HepG2 (cell line): Measurements from ENCODE around the gene TUBB4B. TPM values are rescaled to one million over a fixed set of nuclear protein-coding genes. Genes with fewer than 3 reads are reported as not detected.
A peak's percentile ranks its signal among the peaks of the same experiment; 100 is the strongest.

Experiments used
- CENPX ChIP-seq: sonication (generic); formaldehyde crosslinking; IDR thresholded peaks from 2 replicates; pipeline ENCODE4 v1.9.0; 2021; ENCODE audit warnings: mild to moderate bottlenecking, missing genetic modification reagents, moderate library complexity
- DBP ChIP-seq: sonication (generic); formaldehyde crosslinking; IDR thresholded peaks from 2 replicates; pipeline ENCODE4 v1.4.0; 2020; ENCODE audit warnings: missing genetic modification reagents; ENCODE audit errors: not compliant biosample characterization
- HDAC2 ChIP-seq: sonication (generic); formaldehyde crosslinking; IDR thresholded peaks from 2 replicates; pipeline ENCODE4 v1.4.0; 2020; ENCODE audit warnings: missing genetic modification reagents
- NR2F6 ChIP-seq, 2 experiments: IDR thresholded peaks; 2 replicates each; pipeline ENCODE4 v1.6.1; 2016; ENCODE audit warnings: antibody characterized with exemption in 1 of 2, mild to moderate bottlenecking in 1 of 2
- RAD21 ChIP-seq: fragments of 450-650 bp; formaldehyde crosslinking; IDR thresholded peaks from 2 replicates; pipeline ENCODE4 v1.5.0; 2020; ENCODE audit warnings: mild to moderate bottlenecking
- ZFP82 ChIP-seq: sonication (generic); formaldehyde crosslinking; IDR thresholded peaks from 2 replicates; pipeline ENCODE4 v1.5.1; 2020; ENCODE audit warnings: mild to moderate bottlenecking, missing genetic modification reagents, borderline replicate concordance
- ZNF207 ChIP-seq: fragments of 450-650 bp; IDR thresholded peaks from 2 replicates; pipeline ENCODE4 v1.6.1; 2016; ENCODE audit warnings: antibody characterized with exemption, borderline replicate concordance
- ZNF280D ChIP-seq: sonication (generic); formaldehyde crosslinking; IDR thresholded peaks from 2 replicates; pipeline ENCODE4 v1.5.1; 2020; ENCODE audit warnings: mild to moderate bottlenecking, missing genetic modification reagents
- ZNF333 ChIP-seq: sonication (generic); formaldehyde crosslinking; IDR thresholded peaks from 2 replicates; pipeline ENCODE4 v1.4.0; 2020; ENCODE audit warnings: mild to moderate bottlenecking, missing genetic modification reagents, borderline replicate concordance
- ZNF543 ChIP-seq: sonication (generic); formaldehyde crosslinking; IDR thresholded peaks from 2 replicates; pipeline ENCODE4 v1.4.0; 2020; ENCODE audit warnings: mild to moderate bottlenecking, missing genetic modification reagents
- ZNF800 ChIP-seq: sonication (generic); formaldehyde crosslinking; IDR thresholded peaks from 2 replicates; pipeline ENCODE4 v1.4.0; 2020; ENCODE audit warnings: missing genetic modification reagents
- polyA plus RNA-seq, 8 experiments: library from polyadenylated mRNA; depleted of rRNA in 3 of 8; stranded (reverse) in 7 of 8; unstranded in 1 of 8; fragments of >200 nt; fragmentation: Illumina TruSeq in 4 of 8; extraction: Trizol in 4 of 8; gene quantifications; 2 replicates each; pipeline versions ENCODE4 v1.2.1 to v1.2.3, GENCODE V29; 2011 to 2016; ENCODE audit warnings: low read depth in 4 of 8, missing spikeins in 1 of 8, mixed read lengths in 1 of 8; ENCODE audit not compliant: insufficient read depth in 1 of 8
- total RNA-seq, 5 experiments: library from RNA; depleted of rRNA; stranded (reverse); fragments of >200 nt; fragmentation: Illumina TruSeq; extraction: Trizol; gene quantifications; 2 replicates each; pipeline ENCODE4 v1.2.3, GENCODE V29; 2016; ENCODE audit warnings: low read depth in 1 of 5
- TF ChIP-seq, protein P1 (sequence below): sonication (generic); formaldehyde crosslinking; conservative IDR thresholded peaks from 2 replicates; pipeline ENCODE4 v1.8.0; 2022; ENCODE audit warnings: mild to moderate bottlenecking, moderate library complexity, missing genetic modification reagents
- TF ChIP-seq, protein P2 (sequence below): sonication (generic); formaldehyde crosslinking; IDR thresholded peaks from 2 replicates; pipeline ENCODE4 v1.4.0; 2020; ENCODE audit warnings: mild to moderate bottlenecking, missing genetic modification reagents
- TF ChIP-seq, protein P3 (sequence below): sonication (generic); formaldehyde crosslinking; IDR thresholded peaks from 2 replicates; pipeline ENCODE4 v1.9.0; 2021; ENCODE audit warnings: missing genetic modification reagents, borderline replicate concordance

The TUBB4B gene
- total and polyA plus RNA-seq, 2 of the 13 experiments (the other 11 are each of a cell fraction or from before 2014, with no cell fraction given) = 182 to 412 TPM

- TF ChIP-seq ZNF800 = peak; percentile 89
- TF ChIP-seq HDAC2 (CRISPR knock-in tag) = peak; percentile 40; the same call in 1 of the 2 replicates
- peak; percentile 92; the same call in 1 of the 2 replicates for TF ChIP-seq ZNF543 (CRISPR knock-in tag)
- TF ChIP-seq CENPX = no peak
- TF ChIP-seq, protein P1, sequence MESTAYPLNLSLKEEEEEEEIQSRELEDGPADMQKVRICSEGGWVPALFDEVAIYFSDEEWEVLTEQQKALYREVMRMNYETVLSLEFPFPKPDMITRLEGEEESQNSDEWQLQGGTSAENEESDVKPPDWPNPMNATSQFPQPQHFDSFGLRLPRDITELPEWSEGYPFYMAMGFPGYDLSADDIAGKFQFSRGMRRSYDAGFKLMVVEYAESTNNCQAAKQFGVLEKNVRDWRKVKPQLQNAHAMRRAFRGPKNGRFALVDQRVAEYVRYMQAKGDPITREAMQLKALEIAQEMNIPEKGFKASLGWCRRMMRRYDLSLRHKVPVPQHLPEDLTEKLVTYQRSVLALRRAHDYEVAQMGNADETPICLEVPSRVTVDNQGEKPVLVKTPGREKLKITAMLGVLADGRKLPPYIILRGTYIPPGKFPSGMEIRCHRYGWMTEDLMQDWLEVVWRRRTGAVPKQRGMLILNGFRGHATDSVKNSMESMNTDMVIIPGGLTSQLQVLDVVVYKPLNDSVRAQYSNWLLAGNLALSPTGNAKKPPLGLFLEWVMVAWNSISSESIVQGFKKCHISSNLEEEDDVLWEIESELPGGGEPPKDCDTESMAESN (CRISPR knock-in tag) = peak; percentile 89
- peak; percentile 46; the same call in 1 of the 2 replicates for TF ChIP-seq ZNF333
- TF ChIP-seq, protein P2, sequence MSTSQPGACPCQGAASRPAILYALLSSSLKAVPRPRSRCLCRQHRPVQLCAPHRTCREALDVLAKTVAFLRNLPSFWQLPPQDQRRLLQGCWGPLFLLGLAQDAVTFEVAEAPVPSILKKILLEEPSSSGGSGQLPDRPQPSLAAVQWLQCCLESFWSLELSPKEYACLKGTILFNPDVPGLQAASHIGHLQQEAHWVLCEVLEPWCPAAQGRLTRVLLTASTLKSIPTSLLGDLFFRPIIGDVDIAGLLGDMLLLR = peak; percentile 87; the same call in 1 of the 2 replicates
- TF ChIP-seq DBP = peak; percentile 40
- peak; percentile 54; the same call in 1 of the 2 replicates for TF ChIP-seq ZNF280D (CRISPR knock-in tag)
- TF ChIP-seq NR2F6 (IDR thresholded peaks at IDR 0.05) = no peak
- peak; percentile 45; the same call in 1 of the 2 replicates for TF ChIP-seq NR2F6 (CRISPR knock-in tag; IDR thresholded peaks at IDR 0.05)
- TF ChIP-seq ZNF207 = no peak
- TF ChIP-seq ZFP82 = 0 out of 2 replicates have a peak, but pooled peaks have one; percentile 35
- TF ChIP-seq, protein P3, sequence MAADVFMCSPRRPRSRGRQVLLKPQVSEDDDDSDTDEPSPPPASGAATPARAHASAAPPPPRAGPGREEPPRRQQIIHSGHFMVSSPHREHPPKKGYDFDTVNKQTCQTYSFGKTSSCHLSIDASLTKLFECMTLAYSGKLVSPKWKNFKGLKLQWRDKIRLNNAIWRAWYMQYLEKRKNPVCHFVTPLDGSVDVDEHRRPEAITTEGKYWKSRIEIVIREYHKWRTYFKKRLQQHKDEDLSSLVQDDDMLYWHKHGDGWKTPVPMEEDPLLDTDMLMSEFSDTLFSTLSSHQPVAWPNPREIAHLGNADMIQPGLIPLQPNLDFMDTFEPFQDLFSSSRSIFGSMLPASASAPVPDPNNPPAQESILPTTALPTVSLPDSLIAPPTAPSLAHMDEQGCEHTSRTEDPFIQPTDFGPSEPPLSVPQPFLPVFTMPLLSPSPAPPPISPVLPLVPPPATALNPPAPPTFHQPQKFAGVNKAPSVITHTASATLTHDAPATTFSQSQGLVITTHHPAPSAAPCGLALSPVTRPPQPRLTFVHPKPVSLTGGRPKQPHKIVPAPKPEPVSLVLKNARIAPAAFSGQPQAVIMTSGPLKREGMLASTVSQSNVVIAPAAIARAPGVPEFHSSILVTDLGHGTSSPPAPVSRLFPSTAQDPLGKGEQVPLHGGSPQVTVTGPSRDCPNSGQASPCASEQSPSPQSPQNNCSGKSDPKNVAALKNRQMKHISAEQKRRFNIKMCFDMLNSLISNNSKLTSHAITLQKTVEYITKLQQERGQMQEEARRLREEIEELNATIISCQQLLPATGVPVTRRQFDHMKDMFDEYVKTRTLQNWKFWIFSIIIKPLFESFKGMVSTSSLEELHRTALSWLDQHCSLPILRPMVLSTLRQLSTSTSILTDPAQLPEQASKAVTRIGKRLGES (CRISPR knock-in tag) = 0 out of 2 replicates have a peak, but pooled peaks have one; percentile 60
- peak; percentile 66; the same call in 1 of the 2 replicates for TF ChIP-seq RAD21
Measured at GRCh38 chr9:137240318-137240840, 708 bp upstream of the TUBB4B start (continued).
